ENCODE data around the gene COL15A1.

COL15A1 gene

GRCh38 chr9:98906273-98907040 is 37.2 kb upstream of the COL15A1 start:
- H3K9me2 ChIP-seq (replicated peaks; ENCODE audit: control insufficient read depth, low read length), result no peaks in the 10 kb centered on the region
- H3K4me2 ChIP-seq (ENCODE audit: low read length), result no peak overlapping the region
- no peak overlapping the region for H3K4me3 ChIP-seq (ENCODE audit: low read length)
- no peaks in the 10 kb centered on the region for H3F3A ChIP-seq (ENCODE audit: control insufficient read depth, insufficient read depth)
- H3K27me3 ChIP-seq (ENCODE audit: control insufficient read depth, low read length), result no peaks in the 10 kb centered on the region
- no peaks in the 10 kb centered on the region for H3K9me3 ChIP-seq (ENCODE audit: control insufficient read depth, insufficient read depth, low read length)
- no peaks in the 10 kb centered on the region for H3K36me3 ChIP-seq (ENCODE audit: control insufficient read depth, low read length)
- H3K4me1 ChIP-seq (ENCODE audit: control insufficient read depth, low read length), result no peaks in the 10 kb centered on the region
- TF ChIP-seq EZH2phosphoT487 (IDR thresholded peaks at IDR 0.05; ENCODE audit: borderline replicate concordance, low read length), result no peak
- TF ChIP-seq, protein P1, sequence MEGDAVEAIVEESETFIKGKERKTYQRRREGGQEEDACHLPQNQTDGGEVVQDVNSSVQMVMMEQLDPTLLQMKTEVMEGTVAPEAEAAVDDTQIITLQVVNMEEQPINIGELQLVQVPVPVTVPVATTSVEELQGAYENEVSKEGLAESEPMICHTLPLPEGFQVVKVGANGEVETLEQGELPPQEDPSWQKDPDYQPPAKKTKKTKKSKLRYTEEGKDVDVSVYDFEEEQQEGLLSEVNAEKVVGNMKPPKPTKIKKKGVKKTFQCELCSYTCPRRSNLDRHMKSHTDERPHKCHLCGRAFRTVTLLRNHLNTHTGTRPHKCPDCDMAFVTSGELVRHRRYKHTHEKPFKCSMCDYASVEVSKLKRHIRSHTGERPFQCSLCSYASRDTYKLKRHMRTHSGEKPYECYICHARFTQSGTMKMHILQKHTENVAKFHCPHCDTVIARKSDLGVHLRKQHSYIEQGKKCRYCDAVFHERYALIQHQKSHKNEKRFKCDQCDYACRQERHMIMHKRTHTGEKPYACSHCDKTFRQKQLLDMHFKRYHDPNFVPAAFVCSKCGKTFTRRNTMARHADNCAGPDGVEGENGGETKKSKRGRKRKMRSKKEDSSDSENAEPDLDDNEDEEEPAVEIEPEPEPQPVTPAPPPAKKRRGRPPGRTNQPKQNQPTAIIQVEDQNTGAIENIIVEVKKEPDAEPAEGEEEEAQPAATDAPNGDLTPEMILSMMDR (IDR thresholded peaks at IDR 0.05; ENCODE audit: low read depth, low read length, poor library complexity, severe bottlenecking), result no peak
- H3K79me2 ChIP-seq (ENCODE audit: control insufficient read depth, low read length), result no peaks in the 10 kb centered on the region
- no peak overlapping the region for H3K27ac ChIP-seq (ENCODE audit: low read depth, low read length)
- no peaks in the 10 kb centered on the region for H4K20me1 ChIP-seq (ENCODE audit: control insufficient read depth, insufficient read depth, low read depth, low read length)

DNA sequence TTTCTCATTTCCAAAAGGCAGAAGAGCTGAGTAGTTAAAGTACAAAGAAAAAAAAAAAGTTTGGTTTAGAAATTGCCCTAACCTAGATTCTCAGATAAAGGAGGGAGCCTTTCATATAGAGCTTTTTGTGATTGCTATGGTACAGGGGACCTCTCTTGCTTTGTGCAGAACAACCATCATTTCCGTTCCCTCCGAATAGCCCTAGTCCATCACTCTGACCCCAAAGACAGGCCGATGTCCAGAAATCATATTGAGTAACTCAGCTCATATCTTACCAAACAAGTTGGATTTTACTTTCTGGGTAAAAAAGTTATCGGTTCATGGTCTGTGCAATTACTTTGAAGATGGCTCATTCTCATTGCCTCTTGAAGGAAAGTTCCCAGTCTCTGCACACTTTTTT is 36.7 kb upstream of the COL15A1 start:
- H3F3A ChIP-seq (ENCODE audit: control insufficient read depth, insufficient read depth), result no peaks in the 10 kb centered on the region
- no peaks in the 10 kb centered on the region for H3K27me3 ChIP-seq (ENCODE audit: control insufficient read depth, low read length)
- H3K9me3 ChIP-seq (ENCODE audit: control insufficient read depth, insufficient read depth, low read length), result no peaks in the 10 kb centered on the region
- no peaks in the 10 kb centered on the region for H3K79me2 ChIP-seq (ENCODE audit: control insufficient read depth, low read length)
- H3K9me2 ChIP-seq (replicated peaks; ENCODE audit: control insufficient read depth, low read length), result no peaks in the 10 kb centered on the region
- H3K4me3 ChIP-seq (ENCODE audit: low read length), result no peak overlapping the region
- no peaks in the 10 kb centered on the region for H3K4me1 ChIP-seq (ENCODE audit: control insufficient read depth, low read length)
- H3K27ac ChIP-seq (ENCODE audit: low read depth, low read length), result no peak overlapping the region
- H4K20me1 ChIP-seq (ENCODE audit: control insufficient read depth, insufficient read depth, low read depth, low read length), result no peaks in the 10 kb centered on the region
- no peaks in the 10 kb centered on the region for H3K36me3 ChIP-seq (ENCODE audit: control insufficient read depth, low read length)
- TF ChIP-seq, protein P1 (IDR thresholded peaks at IDR 0.05; ENCODE audit: low read depth, low read length, poor library complexity, severe bottlenecking), result no peak
- TF ChIP-seq EZH2phosphoT487 (IDR thresholded peaks at IDR 0.05; ENCODE audit: borderline replicate concordance, low read length), result no peak
- no peak overlapping the region for H3K4me2 ChIP-seq (ENCODE audit: low read length)

GRCh38 chr9:98908897-98909634 is 34.6 kb upstream of the COL15A1 start:
- H3F3A ChIP-seq (ENCODE audit: control insufficient read depth, insufficient read depth), result no peaks in the 10 kb centered on the region
- H3K4me1 ChIP-seq (ENCODE audit: control insufficient read depth, low read length), result no peaks in the 10 kb centered on the region
- H3K79me2 ChIP-seq (ENCODE audit: control insufficient read depth, low read length), result no peaks in the 10 kb centered on the region
- no peaks in the 10 kb centered on the region for H3K36me3 ChIP-seq (ENCODE audit: control insufficient read depth, low read length)
- TF ChIP-seq, protein P1 (IDR thresholded peaks at IDR 0.05; ENCODE audit: low read depth, low read length, poor library complexity, severe bottlenecking), result no peak
- no peak for TF ChIP-seq EZH2phosphoT487 (IDR thresholded peaks at IDR 0.05; ENCODE audit: borderline replicate concordance, low read length)
- no peaks in the 10 kb centered on the region for H3K9me3 ChIP-seq (ENCODE audit: control insufficient read depth, insufficient read depth, low read length)
- H3K4me2 ChIP-seq (ENCODE audit: low read length), result no peak overlapping the region
- no peaks in the 10 kb centered on the region for H3K27me3 ChIP-seq (ENCODE audit: control insufficient read depth, low read length)
- H3K4me3 ChIP-seq (ENCODE audit: low read length), result no peak overlapping the region
- H4K20me1 ChIP-seq (ENCODE audit: control insufficient read depth, insufficient read depth, low read depth, low read length), result no peaks in the 10 kb centered on the region
- H3K9me2 ChIP-seq (replicated peaks; ENCODE audit: control insufficient read depth, low read length), result no peaks in the 10 kb centered on the region
- H3K27ac ChIP-seq (ENCODE audit: low read depth, low read length), result no peak overlapping the region
